DND-41 (cell line): ENCODE measurements around the gene SNRPB2.

Experiments used
- ATAC-seq: fragments of 200-7000 bp; cut with Tn5 transposase; 3 replicates; pipeline ENCODE4 v1.9.1; 2021; ENCODE audit warnings: low read depth; ENCODE audit not compliant: insufficient read depth
- DNase-seq: peaks from one replicate; pipeline ENCODE4 v3.0.0-alpha.2; 2020
- H2AFZ ChIP-seq: 2 replicates; pipeline ENCODE4 v1.6.0; 2012; ENCODE audit warnings: low read depth, low read length
- H3K27ac ChIP-seq: 2 replicates; pipeline ENCODE4 v1.5.1; 2012; ENCODE audit warnings: low read length, inconsistent platforms
- H3K27me3 ChIP-seq: fragments of 200-600 bp; sonication (generic); 2 replicates; pipeline ENCODE4 v1.6.0; 2012; ENCODE audit warnings: low read length, mild to moderate bottlenecking, inconsistent platforms; ENCODE audit not compliant: insufficient read depth, poor library complexity
- H3K36me3 ChIP-seq: 2 replicates; pipeline ENCODE4 v1.5.1; 2012; ENCODE audit warnings: low read length, inconsistent platforms; ENCODE audit not compliant: insufficient read depth
- H3K4me1 ChIP-seq: 2 replicates; pipeline ENCODE4 v1.5.1; 2012; ENCODE audit warnings: mild to moderate bottlenecking, low read length; ENCODE audit not compliant: insufficient read depth
- H3K4me2 ChIP-seq: 2 replicates; pipeline ENCODE4 v1.6.0; 2012; ENCODE audit warnings: mild to moderate bottlenecking, moderate library complexity, low read length, inconsistent platforms; ENCODE audit not compliant: insufficient read depth
- H3K4me3 ChIP-seq, 2 experiments: fragments of 200-600 bp in 1 of 2; shearing (Covaris generic) in 1 of 2; 2 replicates each; pipeline ENCODE4 v1.5.1; 2012 to 2016; ENCODE audit warnings: inconsistent platforms in 2 of 2, low read length in 2 of 2, mild to moderate bottlenecking in 2 of 2, low read depth in 1 of 2, moderate library complexity in 1 of 2
- H3K79me2 ChIP-seq: 2 replicates; pipeline ENCODE4 v1.6.0; 2012; ENCODE audit warnings: low read length, inconsistent platforms; ENCODE audit not compliant: insufficient read depth
- H3K9ac ChIP-seq: 2 replicates; pipeline ENCODE4 v1.6.0; 2012; ENCODE audit warnings: low read depth, mild to moderate bottlenecking, inconsistent platforms, low read length, moderate library complexity
- H3K9me3 ChIP-seq: 2 replicates; pipeline ENCODE4 v1.5.1; 2012; ENCODE audit warnings: low read length, moderate library complexity, mild to moderate bottlenecking, inconsistent platforms; ENCODE audit not compliant: insufficient read depth, severe bottlenecking
- H4K20me1 ChIP-seq: 2 replicates; pipeline ENCODE4 v1.6.0; 2012; ENCODE audit warnings: low read length; ENCODE audit not compliant: insufficient read depth
- CTCF ChIP-seq: IDR thresholded peaks from 2 replicates; pipeline ENCODE4 v1.5.1; 2012; ENCODE audit warnings: borderline replicate concordance, low read length, moderate library complexity, mild to moderate bottlenecking; ENCODE audit not compliant: poor library complexity, severe bottlenecking; ENCODE audit errors: extremely low read depth
- EZH2 ChIP-seq: IDR thresholded peaks from 3 replicates; pipeline ENCODE4 v1.6.1; 2012; ENCODE audit warnings: borderline replicate concordance, low read depth, mild to moderate bottlenecking, moderate library complexity, low read length, inconsistent platforms; ENCODE audit not compliant: severe bottlenecking

Gene SNRPB2

GRCh38 chr20:16745204-16745603 is 15.4 kb downstream of the SNRPB2 start:
- Histone ChIP-seq H3K9me3 (no peaks in the 10 kb centered on the region), H3K4me3 (no peak overlapping the region), H3K4me2 (no peak overlapping the region), H2AFZ (no peak overlapping the region), H3K79me2 (no peaks in the 10 kb centered on the region), H4K20me1 (no peaks in the 10 kb centered on the region), H3K9ac (no peak overlapping the region), H3K27ac (no peak overlapping the region), H3K27me3 (no peaks in the 10 kb centered on the region), H3K4me1 (no peaks in the 10 kb centered on the region), H3K36me3 (peaks cover 19% of the 10 kb centered on the region)
- no peak for ATAC-seq
- TF ChIP-seq EZH2 (no peak), CTCF (no peak)
- no peak for DNase-seq

GRCh38 chr20:16747291-16747811 is 17.5 kb downstream of the SNRPB2 start:
- no peaks in the 10 kb centered on the region for H3K4me1 ChIP-seq
- H3K4me3 ChIP-seq: no peak overlapping the region
- no peak overlapping the region for H2AFZ ChIP-seq
- H3K4me2 ChIP-seq: no peak overlapping the region
- ATAC-seq (0 out of 3 replicates have a peak, but pooled peaks have one; percentile 39), DNase-seq (no peak)
- H3K9ac ChIP-seq: no peak overlapping the region
- no peaks in the 10 kb centered on the region for H4K20me1 ChIP-seq
- TF ChIP-seq CTCF (peak; percentile 5), EZH2 (no peak)
- no peaks in the 10 kb centered on the region for H3K79me2 ChIP-seq
- no peaks in the 10 kb centered on the region for H3K9me3 ChIP-seq
- no peak overlapping the region for H3K27ac ChIP-seq
- no peaks in the 10 kb centered on the region for H3K36me3 ChIP-seq
- H3K27me3 ChIP-seq: no peaks in the 10 kb centered on the region

- no peaks in the 10 kb centered on the region for H3K9me3 ChIP-seq
- no peak within 1 kb of the TSS for H3K27ac ChIP-seq
- no peak within 1 kb of the TSS for H2AFZ ChIP-seq
- H3K4me3 ChIP-seq: no peak within 1 kb of the TSS
- ATAC-seq: no peak
- no peaks in the 10 kb centered on the region for H3K36me3 ChIP-seq
- no peak within 1 kb of the TSS for H3K4me2 ChIP-seq
- DNase-seq: no peak
- no peak within 1 kb of the TSS for H3K9ac ChIP-seq
- no peaks in the 10 kb centered on the region for H3K79me2 ChIP-seq
- H3K27me3 ChIP-seq: no peaks in the 10 kb centered on the region
- no peaks in the 10 kb centered on the region for H4K20me1 ChIP-seq
- TF ChIP-seq CTCF: no peak
- no peak for TF ChIP-seq EZH2
- H3K4me1 ChIP-seq: no peaks in the 10 kb centered on the region
Observed at GRCh38 chr20:16748308-16748900, 18.6 kb downstream of the SNRPB2 start, which contains the start of gene OTOR. Gene OTOR, plus strand, starts transcription at chr20:16748358. Its CDS starts 44 bp downstream, at chr20:16748402.
